ENCODE measurements around the gene LGALS12.
"Not testable (repeated sequence)": the region's sequence is repeated elsewhere in the genome, so short reads cannot be mapped to it uniquely, and the experiment has no call there.

Gene LGALS12

DNA sequence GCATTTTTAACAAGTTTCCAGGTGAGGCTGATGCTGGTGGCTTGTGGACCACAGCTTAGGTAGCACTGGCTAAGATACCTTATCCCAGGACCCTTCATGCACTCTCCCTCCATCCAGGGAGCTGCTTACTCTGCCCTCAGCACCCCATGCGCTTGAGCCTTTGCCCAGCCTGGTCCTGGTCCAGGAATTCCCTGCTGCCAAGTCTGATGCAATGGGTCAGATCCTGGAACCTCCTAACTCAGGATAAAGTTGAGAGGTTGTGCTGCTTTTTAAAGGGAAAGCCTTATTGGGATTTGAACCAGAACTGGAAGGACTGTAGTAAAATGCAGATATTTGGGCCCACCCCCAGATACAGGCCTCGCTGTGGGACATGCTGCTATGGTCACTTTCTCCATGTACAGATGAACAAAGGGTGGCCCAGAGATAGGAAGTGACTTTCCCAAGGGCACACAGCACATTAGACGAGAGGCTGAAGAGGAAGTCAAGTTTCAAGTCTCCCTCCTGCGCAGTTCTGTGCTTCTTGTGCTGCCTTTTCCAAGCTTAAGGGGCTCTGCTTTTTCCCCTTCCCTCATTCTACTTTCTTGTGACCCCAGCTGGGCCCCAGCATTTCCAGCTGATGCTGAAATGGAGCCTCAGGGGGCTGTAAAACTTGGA lies 824 bp upstream of the LGALS12 start:
- no peak for DNase-seq (ENCODE audit: low spot score)

- DNase-seq (ENCODE audit: low spot score), result no peak
These were observed 992 bp downstream of the LGALS12 start for GRCh38 chr11:63506876-63507275.

- DNase-seq (ENCODE audit: low spot score), result no peak
These were observed 1.6 kb downstream of the LGALS12 start for GRCh38 chr11:63507511-63507910.

- DNase-seq (ENCODE audit: low spot score), result no peak
These were observed 2.1 kb downstream of the LGALS12 start for GRCh38 chr11:63508009-63508408.

DNA sequence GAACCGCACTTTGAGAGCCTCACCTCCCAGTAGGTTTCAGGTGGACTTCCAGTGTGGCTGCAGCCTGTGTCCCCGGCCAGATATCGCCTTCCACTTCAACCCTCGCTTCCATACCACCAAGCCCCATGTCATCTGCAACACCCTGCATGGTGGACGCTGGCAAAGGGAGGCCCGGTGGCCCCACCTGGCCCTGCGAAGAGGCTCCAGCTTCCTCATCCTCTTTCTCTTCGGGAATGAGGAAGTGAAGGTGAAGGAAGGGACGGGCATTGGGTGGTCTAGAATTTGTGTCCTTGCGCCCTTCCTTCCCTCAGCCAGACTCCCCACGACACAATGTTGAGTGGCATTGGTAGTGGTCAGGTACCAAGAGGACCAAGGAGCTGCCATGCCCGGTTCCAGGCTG lies 2.9 kb downstream of the LGALS12 start:
- DNase-seq (ENCODE audit: low spot score), result no peak

DNA sequence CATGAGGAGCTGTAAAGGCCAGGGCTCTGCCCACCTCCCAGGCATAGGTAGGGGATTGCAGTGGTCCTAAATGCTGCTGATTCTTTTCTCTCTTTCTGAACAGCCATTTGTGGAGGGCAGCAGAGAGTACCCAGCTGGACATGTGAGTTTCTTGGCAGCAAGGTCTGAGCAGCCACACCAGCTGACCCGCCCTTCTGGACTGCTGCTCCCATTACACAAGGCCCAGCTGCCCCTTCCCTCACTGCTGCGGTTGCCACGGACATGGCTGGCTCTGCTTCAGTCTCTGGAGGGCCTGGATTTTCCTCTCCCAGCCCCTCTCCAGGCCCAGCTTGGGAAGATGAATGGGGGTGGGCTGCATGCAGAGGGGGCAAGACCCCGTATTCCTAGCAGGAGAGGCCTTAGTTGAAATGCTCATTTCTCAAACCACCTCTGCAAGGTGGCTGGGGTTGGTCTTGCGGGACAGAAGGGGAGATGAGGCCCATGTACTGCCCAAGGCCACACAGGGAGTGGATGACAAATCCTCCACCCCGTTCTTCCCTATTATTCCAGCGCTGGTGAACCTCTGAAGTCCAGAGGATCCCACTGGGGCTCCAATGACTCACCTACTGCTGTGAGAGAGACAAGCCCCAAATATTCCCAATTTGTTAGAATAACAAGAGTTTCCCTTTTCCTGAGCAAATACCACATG lies 4.6 kb downstream of the LGALS12 start:
- no peak for DNase-seq (ENCODE audit: low spot score)

GRCh38 chr11:63511048-63511748 lies 5.3 kb downstream of the LGALS12 start:
- no peak for DNase-seq (ENCODE audit: low spot score)

GRCh38 chr11:63512816-63513215 lies 6.9 kb downstream of the LGALS12 start:
- DNase-seq (ENCODE audit: low spot score), result no peak

GRCh38 chr11:63516109-63516508 lies 10.2 kb downstream of the LGALS12 start:
- no peak for DNase-seq (ENCODE audit: low spot score)

DNA sequence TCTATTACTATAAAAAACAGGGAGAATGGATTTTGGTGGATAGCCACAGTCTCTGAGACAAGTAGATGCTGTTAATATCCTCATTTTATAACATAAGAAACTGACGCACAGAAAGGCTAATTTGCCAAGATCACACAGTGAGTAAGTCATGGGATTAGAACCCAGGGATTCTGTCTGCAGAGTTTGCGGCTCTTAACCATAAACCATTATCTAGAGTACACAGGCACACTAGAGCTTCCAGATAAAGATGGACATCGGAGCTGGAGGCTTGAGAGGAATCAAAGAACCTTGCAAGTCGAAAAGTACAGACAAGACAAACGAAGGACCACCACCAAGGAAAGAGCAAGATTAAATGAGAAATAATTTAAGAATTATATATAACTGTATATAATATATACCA lies 11.3 kb downstream of the LGALS12 start:
- no peak for DNase-seq (ENCODE audit: low spot score)

DNA sequence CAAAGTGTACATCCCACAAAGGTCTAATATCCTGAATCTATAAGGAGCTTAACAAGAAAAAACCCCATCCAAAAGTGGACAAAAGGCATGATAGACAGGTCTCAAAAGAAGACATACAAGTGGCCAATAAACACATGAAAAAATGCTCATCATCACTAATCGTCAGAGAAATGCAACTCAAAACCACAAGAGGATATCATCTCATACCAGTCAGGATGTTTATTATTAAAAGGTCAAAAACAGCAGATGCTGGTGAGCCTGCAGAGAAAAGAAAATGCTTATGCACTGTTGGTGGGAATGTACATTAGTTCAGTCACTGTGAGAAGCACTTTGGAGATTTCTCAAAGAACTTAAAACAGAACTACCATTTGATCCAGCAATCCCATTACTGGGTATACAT lies 12.7 kb downstream of the LGALS12 start:
- no peak for DNase-seq (ENCODE audit: low spot score)

- DNase-seq (ENCODE audit: low spot score), result no peak
These were observed 14.8 kb downstream of the LGALS12 start for GRCh38 chr11:63520606-63521170.

DNA sequence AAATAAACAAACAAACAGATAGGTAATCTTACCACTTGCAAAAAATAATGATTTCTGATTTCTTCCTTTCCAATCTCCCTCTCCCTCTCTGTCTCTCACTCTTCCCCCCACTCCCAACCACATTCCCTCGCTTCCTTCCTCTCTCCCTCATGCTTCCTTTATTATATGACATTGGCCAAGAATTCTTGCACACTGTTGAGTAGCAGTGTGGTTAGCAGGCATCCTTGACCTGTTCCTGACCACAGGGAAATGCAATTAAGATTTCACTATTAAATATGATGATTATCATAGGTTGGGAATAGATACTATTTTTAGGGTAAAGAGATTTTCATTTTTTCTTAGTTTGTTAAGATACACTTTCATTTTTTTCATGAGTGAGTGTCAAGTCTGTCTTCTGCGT lies 16.0 kb downstream of the LGALS12 start:
- DNase-seq (ENCODE audit: low spot score), result no peak

DNA sequence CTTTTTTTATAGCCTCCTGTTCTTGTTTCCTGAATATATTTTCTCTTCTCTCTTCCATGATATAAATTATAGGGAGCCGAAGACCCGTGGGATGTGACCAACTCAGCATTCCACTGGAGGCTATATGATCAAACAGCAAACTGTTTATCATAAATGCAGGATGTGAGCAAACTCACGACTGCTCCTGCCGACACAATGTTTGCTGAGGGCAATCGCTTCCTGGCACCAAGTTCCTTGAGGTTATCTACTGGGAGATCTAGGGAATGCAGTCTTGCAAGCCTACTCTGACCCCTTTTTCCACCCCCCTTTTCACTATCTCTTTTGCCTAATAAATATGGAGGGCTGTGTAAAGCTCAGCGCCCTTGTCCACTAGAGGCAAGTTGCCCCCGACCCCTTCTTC lies 17.3 kb downstream of the LGALS12 start:
- no peak for DNase-seq (ENCODE audit: low spot score)

DNA sequence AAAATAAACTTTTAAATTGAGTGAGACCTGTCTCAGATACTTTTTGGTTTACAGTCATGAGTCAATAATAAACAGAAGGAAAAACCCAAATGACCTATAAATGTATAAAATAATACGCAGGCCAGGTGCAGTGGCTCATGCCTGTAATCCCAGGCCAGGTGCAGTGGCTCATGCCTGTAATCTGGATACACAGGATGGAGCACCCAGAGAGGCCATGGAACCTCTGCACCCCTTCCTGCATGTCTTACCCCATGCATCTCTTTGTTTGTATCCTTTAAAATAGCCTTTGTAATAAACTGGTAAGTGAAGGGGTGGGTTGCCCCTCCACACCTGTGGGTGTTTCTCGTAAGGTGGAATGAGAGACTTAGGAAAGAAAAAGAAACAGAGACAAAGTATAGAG lies 21.8 kb downstream of the LGALS12 start:
- no peak for DNase-seq (ENCODE audit: low spot score)

DNA sequence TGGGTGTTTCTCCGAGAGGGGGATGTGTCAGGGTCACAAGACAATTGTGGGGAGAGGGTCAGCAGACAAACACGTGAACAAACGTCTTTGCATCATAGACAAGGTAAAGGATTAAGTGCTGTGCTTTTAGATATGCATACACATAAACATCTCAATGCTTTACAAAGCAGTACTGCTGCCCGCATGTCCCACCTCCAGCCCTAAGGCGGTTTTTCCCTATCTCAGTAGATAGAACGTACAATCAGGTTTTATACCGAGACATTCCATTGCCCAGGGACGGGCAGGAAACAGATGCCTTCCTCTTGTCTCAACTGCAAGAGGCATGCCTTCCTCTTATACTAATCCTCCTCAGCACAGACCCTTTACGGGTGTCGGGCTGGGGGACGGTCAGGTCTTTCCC lies 22.3 kb downstream of the LGALS12 start:
- DNase-seq (ENCODE audit: low spot score), result not testable (repeated sequence)

DNA sequence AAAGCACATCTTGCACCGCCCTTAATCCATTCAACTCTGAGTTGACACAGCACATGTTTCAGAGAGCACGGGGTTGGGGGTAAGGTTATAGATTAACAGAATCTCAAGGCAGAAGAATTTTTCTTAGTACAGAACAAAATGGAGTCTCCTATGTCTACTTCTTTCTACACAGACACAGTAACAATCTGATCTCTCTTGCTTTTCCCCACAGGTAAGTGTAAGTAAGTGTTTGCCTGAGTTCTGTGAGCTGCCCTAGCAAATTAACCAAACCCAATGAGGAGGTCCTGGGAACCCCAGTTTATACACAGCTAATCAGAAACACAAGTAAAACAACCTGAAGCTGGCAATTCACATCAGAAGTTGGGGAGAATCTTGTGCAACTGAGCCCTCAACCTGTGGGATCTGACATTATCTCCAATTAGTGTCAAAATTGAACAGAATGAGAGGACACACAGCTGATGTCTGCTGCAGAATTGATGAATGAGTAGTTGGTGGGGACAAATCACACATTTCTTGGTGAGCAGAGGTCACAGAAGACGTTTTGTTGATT lies 22.9 kb downstream of the LGALS12 start:
- DNase-seq (ENCODE audit: low spot score), result not testable (repeated sequence)

DNA sequence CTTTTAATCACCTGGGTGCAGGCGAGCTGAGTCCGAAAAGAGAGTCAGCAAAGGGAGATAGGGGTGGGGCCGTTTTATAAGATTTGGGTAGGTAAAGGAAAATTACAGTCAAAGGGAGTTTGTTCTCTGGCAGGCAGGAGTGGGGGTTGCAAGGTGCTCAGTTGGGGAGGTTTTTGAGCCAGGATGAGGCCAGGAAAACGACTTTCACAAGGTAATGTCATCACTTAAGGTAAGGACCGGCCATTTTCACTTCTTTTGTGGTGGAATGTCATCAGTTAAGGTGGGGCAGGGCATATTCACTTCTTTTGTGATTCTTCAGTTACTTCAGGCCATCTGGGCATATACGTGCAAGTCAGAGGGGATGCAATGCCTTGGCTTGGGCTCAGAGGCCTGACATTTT lies 23.5 kb downstream of the LGALS12 start:
- not testable (repeated sequence) for DNase-seq (ENCODE audit: low spot score)

GRCh38 chr11:63530021-63530420 lies 24.1 kb downstream of the LGALS12 start:
- DNase-seq (ENCODE audit: low spot score), result no peak

- DNase-seq (ENCODE audit: low spot score), result not testable (repeated sequence)
These were observed 25.3 kb downstream of the LGALS12 start for GRCh38 chr11:63531074-63531792.

- DNase-seq (ENCODE audit: low spot score), result no peak
These were observed 26.2 kb downstream of the LGALS12 start for GRCh38 chr11:63532117-63532516.
